GM19043 (cell line): ENCODE measurements around the gene CDK5RAP2.

ENCODE experiments used
- ATAC-seq: cut with Tn5 transposase; IDR thresholded peaks from one replicate; pipeline ENCODE4 v1.9.1; 2021; ENCODE audit warnings: low read depth; ENCODE audit not compliant: unreplicated experiment

Gene CDK5RAP2

GRCh38 chr9:120593250-120593954 lies 13.4 kb upstream of the CDK5RAP2 start:
- ATAC-seq: no peak

- ATAC-seq: no peak
Measured at GRCh38 chr9:120592210-120592609, 12.2 kb upstream of the CDK5RAP2 start.

GRCh38 chr9:120587328-120587727 lies 7.4 kb upstream of the CDK5RAP2 start:
- ATAC-seq: no peak

- ATAC-seq: peak; percentile 37
Measured at GRCh38 chr9:120583958-120584369, 4.0 kb upstream of the CDK5RAP2 start.

GRCh38 chr9:120579139-120580050 lies 572 bp downstream of the CDK5RAP2 start:
- peak; percentile 33 for ATAC-seq

DNA sequence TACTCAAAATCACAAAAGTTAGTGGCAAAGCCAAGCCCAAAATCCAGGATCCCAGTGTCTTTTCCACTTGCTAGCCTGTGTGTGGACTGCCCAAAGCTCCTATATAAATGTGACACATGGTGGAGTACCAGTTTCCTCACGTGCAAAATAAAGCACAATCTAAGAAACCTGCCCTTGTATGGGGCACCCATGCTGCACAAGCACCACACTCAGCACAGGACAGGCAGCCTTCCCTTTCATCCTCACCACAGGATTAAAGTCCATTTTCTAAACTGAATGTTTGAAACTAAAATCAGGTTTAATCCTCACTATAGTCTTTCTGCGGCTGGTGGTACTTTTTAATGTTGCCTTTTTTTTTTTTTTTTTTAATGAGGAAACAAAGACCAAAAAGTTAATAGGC lies 5.5 kb downstream of the CDK5RAP2 start:
- ATAC-seq: no peak

- no peak for ATAC-seq
Measured at GRCh38 chr9:120572472-120572871, 7.5 kb downstream of the CDK5RAP2 start.

DNA sequence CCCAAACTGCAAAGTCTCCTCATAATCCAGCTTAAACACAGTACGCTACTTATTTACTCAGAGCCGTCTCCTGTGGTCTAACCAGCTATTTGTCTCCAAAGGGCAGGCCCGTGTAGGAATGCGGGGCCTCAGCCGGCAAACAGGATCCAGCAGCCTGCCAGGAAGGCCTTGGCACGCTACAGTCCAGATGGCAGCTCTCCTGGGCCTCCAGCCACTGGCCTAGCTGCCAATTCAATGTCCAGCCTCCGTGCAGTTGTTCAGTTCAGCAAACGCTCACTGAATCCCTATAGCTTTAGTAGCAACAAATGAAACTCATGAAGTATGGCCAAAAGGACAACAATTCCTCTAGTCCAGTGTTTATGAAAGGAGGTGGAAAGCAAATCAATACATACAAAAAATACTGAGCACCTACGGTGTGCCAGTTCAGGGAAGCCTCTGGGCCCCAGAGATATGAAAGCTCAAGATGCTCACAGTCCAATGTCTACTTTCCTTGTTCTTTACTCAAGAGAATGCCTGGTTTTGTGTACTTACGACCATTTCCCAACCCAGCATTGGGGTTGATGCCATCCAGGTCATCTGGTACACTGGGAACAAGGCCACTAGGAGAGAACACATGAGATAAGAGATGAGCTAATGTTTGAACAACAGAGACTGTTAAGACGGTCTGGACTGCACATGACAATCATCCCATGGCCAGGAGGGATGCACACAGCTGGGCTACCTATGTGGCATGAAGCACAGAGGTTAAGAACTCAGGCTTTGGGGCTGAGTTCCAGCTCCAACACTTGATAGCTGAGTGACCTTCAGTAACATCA lies 8.3 kb downstream of the CDK5RAP2 start:
- ATAC-seq: no peak

DNA sequence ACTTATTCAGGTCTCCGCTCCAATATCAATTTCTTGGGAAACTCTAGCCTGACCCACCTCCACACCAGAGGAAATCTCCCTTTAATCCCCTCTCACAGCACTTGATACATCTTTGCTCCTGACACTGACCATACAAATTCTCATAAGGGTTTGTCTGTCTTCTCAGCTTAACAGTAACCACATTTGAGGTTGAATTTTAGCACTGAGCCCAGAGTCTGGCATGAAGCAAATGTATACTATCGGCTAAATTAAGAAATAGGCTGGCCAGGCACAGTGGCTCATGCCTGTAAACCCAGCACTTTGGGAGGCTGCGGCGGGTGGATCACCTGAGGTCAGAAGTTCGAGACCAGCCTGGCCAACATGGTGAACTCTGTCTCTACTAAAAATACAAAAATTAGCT lies 9.7 kb downstream of the CDK5RAP2 start:
- no peak for ATAC-seq

DNA sequence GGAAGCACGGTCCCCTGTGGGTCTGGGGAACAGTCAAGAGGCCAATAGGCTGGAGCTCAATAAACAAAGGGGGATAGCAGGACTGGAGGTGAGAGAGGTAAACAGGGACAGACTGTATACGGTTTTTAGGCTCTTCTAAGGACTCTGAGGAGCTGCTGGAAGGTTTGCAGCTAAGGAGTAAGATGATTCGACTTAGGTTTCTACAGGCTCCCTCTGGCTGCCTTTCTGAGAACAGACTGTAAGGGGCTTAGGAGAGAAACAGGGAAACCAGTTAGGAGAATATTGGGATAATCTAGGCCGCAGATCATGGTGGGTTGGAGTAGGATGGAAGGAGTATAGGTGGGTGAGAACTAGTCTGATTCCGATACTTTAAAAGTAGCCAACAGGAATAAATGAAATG lies 10.4 kb downstream of the CDK5RAP2 start:
- no peak for ATAC-seq

DNA sequence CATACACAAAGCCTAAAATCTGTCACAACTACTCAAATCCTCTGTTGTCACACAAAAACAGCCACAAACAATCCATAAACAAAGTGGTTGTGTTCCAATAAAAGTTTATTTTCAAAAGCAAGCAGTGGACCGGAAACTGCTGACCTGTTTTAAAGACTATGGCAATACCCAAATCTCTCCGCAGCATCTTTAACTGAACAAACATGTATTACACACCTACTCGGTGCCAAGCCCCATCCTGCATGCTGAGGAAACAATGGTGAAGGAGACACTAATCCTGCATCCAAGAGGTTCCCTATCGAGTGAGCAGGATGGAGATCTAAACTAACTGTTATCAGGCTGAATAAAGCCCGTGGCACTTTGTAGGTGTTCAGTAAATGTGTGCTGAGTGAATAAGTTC lies 11.2 kb downstream of the CDK5RAP2 start:
- ATAC-seq: no peak

GRCh38 chr9:120567874-120568273 lies 12.1 kb downstream of the CDK5RAP2 start:
- no peak for ATAC-seq

DNA sequence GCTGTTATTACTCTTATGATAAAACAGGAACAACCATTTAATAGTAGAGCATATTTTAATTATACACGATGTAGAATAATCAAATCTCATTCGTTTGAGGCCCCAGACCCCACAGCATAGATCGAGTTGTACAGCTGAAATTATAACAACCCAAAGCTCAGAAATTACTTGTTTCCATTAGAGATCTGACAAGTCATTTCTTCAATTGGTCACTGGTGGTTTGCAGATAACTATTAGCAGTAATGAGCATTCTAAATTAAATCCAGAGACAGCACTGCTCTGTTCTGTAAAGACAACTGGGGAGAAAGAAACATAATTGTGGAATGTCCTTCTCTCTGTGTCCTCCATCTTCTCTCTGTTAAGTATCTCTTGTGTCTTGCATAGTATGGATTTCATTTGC lies 12.9 kb downstream of the CDK5RAP2 start:
- no peak for ATAC-seq

DNA sequence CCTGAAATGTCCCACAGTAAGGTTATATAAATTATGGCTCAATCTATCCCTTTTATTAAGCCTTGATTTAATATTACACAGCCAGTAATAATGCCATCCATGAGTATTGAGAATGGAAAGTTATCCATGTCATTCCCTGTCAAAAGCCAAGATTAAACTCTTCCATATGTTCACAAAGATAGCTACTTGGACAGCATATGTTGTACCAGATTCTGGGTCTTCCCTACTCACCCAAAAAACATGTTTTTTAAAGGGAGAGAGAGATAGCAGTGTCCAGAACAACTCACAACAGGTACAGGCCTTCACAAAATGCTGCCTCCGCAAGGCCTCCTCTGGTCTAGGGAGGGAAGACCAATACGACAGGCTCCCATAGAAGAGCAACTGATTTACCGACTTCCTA lies 15.4 kb downstream of the CDK5RAP2 start:
- ATAC-seq: no peak

- ATAC-seq: no peak
Measured at GRCh38 chr9:120562861-120563443, 17.0 kb downstream of the CDK5RAP2 start.

DNA sequence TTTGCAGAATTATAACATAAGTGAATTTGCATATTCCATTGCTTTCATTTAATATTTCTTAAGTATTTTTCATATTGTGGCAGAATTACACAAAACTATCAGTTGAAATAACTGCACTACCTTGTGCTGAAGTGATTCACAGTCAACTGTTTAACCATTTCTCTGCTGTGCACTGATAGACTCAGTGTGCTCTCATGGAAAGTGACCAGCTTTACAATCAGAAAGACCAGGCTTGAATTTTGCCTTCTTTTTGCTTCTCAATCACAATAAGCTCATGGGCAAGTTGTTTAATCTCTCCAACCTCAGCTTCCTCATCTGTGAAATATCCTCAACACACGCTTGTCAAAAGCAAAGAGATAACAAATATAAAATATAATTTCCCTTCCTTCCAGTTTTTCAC lies 18.3 kb downstream of the CDK5RAP2 start:
- ATAC-seq: no peak

DNA sequence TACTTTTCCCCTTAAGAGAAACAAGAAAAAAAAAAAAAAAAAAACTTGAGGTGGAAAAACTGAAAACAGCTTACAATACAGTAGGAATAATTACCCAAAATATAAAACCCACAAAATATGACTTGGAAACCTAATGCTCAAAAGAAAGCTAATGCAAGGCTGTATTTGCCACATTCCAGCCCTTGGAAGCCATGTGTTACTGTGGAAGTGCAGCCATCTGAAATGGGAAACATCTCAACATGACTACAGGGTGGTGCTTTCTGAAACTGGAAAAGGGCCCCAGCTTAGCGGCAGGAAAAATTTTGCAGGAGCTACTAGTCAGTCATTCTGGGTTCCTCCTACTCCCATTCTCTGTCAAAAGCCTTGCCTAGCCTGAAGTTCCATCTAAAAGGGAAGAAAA lies 20.4 kb downstream of the CDK5RAP2 start:
- ATAC-seq: no peak

DNA sequence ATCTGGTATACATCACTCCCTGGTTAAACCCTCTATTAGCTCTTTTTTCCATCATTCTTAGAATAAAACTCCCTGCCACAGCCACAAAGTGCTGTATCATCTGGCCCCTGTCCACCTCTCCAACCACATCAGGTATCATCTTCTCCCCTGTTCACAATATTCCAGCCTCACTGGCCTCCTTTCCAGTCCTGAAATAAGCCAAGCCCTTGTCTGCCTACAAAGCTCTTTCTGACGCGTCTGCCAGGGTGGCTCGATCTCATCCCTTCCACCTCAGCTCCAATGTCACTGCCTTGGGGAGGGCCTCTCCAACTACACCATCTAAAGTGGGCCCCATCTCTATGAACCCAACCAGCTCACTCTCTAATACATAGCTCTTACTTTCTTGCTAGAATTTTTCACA lies 21.5 kb downstream of the CDK5RAP2 start:
- ATAC-seq: no peak

DNA sequence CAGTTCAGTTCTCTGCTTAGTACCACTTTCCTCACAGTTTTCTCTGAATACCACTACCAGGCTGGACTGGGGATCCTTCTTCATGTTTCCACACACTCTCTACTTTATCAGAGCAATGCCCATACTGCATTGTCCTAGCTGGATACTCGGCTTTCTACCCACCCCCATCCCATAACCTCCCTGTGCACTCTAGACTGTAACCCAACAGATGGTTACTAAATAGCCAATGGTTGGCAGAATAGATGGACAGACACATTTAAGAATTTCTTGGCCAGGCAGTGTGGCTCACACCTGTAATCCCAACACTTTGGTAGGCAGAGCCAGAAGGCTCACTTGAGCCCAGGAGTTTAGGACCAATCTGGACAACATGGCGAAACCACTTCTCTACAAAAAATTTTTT lies 22.8 kb downstream of the CDK5RAP2 start:
- no peak for ATAC-seq

- ATAC-seq: no peak
Measured at GRCh38 chr9:120556775-120557174, 23.2 kb downstream of the CDK5RAP2 start.

DNA sequence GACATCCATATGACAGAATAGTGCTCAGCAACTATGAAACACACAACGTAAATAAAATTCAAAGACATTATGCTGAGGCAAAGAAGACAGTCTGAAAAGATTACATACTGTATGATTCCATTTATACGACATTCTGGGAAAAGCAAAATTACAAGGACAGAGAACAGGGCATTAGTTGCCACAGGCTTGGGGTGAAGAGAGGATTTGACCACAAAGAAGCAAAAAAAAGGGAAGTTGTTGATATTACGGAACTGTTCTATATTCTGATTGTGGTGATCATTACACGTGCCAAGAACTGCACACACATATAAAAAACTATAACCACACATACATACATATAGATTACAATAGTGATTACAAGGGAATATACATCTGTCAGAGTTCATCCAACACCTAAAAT lies 24.1 kb downstream of the CDK5RAP2 start:
- no peak for ATAC-seq
